ENCODE data around the gene LAMA5.
A peak's percentile ranks its signal among the peaks of the same experiment; 100 is the strongest.

The LAMA5 gene

DNA sequence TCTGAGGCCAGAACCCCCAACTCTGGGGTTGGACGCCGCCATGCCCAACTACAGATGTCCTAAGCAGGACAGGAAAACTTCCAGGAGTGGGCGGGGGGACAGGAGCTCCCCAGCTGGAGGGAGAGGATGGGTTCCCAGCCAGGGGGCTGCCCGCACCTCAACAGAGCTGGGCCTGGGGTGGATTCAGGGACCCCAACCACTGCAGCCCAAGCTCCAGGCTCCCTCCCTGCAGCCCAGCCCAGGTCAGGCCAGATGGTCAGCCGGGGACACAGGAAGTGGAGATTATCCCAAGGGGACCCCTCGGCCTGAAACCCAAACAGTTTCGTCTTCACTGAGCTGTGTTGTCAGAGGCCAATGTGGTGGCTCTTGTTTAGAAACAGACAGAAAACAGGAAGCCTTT, 9.4 kb downstream of the LAMA5 start:
- DNase-seq: no peak

DNA sequence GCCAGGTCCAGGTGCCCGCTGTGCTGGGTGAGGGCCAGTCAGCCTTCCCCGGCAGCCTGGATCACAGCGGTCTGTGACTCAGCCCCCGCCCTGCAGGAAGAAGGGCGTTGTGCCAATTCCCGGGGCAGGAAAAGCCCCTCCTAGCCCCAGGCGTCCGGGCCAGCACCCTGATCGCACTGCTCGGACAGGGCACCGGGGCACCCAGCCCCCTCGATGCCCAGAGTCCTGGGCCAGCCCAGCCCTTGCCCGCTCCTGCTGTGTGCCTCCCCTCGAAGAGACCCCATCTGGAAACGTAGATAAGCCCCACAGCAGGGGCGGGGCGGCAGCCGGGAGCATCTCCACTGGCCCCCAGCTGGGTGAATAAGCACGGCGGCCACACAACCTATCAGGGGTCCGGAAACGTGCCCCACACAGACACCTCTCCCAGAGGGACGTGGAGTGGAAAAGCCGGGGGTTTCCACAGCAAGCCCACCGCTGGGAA, 9.9 kb downstream of the LAMA5 start:
- no peak for DNase-seq

DNA sequence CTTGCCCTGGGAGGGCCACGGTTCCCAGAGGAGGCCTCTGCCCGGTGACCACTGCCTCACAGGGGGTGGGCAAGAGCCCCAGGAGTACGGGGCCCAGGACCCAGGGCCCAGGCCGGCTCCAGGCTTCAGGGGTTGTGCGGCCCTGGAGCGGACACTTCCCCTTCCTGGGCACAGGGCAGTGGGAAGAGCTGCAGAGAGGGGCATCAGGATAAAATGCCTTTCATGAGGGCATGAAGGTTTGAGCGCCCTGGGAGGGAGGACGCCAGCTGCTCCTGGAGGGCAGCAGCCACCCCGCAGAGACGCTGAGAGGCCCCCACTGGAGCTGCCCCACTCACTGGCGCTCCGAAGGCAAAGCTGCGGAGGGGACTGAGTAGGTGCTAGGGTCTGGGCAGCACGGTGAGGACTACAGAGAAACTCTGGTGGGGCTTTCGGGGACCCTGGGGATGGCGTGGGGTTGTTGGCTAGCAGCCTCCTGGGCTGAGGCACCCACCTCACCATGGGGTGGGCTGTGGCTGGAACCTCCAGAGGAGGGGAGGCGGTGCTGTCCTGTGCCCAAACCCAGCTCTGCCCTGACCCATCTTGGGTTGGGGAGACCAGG, 10.4 kb downstream of the LAMA5 start:
- DNase-seq: no peak

DNA sequence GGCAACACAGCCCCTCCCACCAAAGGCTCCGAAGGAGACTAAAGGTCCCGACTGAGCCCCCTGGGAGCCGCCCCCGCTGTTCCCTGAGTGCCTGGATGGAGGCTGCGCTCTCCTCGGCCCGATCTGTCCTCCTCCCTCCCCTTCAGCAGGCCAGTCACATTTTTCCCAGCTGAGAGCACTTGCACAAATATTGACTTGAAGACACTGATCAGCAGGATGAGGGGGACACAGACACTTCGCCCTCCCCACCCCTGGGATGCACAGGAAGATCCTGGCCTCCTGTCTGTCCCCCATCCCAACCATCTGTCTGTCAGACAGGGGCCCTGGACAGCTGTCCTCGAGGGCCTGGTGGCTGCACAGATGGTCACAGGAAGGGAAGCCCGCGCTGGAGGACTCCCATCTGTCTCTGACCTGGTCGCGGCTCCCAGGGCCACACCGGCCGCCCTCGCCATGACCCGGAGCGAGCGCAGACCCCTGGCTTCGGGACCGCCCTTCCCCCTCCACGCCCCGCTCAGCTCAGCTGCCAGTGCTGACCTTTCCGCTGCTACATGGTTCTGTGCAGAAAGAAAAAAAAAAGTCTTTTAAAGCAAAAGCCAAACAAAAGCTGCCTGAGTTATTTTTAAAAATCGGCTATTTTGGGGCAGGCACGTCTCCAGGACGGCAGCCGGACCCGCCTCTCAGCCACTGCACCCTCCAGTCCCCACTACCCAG, 11.1 kb downstream of the LAMA5 start:
- no peak for DNase-seq

DNA sequence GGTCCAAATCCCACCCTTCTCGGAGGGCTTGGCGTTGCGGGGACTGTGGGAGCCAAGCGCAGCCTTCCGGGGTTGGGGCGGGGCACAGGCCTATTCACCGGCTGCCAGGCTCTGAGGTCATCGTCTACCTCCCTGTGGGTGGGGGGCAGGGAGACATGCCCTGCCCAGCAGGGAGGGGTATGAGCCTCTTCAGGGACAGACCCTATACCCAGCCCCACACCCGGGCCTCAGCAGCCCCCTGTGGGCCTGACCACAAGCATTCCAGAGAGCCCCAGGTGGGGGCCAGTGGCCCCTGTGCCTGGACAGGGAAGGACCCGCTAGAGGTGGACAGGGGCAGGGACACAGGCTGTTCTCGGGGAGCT, 11.6 kb downstream of the LAMA5 start:
- no peak for DNase-seq

DNA sequence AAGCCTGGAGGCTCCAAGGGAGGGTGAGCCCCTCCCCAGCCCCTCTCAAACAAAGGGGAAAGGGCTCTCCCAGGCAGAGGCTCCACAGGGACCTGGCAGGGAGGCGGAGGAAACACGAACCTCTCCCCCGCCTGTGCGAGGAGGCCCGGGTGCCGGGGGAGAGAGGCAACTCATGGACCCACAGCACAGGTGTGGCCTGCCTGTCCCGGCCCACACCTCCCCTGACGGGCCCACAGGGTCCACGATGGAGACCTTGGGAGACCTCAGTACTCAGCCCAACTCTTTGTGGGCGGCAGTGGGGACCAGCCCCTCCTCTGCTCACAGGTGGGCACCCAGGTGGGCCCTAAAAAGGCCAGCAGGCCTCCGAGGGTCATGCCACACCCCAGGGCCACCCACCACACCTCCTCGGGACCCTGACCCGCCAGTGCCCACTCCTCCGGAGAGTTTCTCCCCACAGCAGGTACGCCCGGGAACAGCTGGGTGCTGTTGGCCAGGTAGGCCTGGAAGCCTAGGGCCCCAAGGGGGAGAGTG, 12.2 kb downstream of the LAMA5 start:
- DNase-seq: no peak

DNA sequence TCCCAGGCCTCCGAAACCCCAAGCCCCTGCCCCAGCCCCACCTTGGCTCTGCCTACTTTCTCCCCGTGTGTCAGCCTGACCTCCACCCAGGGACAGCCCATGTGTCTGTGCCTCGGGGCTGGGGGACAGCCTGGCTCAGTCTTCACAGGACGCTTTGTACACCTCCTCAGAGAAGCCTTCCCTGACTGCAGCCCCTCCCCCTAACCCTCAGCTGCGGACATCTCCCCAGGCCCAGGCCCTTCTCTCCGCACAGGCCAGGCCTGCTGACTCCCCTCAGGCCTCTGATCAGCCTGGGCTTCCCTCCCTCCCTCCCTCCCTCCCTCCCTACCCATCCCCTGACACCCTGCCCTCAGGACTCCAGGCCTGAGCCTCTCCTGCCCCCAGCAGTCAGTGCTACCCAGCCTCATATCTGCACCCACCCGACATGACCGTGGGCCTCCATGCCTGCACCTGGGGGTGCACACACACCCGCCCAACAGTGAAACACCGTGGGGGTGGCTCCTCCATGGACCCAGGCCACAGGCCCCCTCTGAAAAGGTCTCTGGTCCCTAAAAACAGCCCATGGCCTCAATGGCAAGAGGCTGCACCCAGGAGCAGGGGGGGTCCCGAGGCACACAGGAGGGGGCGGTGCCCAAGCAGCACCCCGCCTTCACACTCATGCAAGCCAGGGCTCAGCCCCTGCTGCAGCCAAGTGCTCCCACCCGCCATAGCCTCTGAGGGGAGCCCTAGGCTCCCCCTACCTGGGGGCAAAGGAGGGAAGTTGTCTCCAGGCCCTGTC, 12.9 kb downstream of the LAMA5 start:
- no peak for DNase-seq

DNA sequence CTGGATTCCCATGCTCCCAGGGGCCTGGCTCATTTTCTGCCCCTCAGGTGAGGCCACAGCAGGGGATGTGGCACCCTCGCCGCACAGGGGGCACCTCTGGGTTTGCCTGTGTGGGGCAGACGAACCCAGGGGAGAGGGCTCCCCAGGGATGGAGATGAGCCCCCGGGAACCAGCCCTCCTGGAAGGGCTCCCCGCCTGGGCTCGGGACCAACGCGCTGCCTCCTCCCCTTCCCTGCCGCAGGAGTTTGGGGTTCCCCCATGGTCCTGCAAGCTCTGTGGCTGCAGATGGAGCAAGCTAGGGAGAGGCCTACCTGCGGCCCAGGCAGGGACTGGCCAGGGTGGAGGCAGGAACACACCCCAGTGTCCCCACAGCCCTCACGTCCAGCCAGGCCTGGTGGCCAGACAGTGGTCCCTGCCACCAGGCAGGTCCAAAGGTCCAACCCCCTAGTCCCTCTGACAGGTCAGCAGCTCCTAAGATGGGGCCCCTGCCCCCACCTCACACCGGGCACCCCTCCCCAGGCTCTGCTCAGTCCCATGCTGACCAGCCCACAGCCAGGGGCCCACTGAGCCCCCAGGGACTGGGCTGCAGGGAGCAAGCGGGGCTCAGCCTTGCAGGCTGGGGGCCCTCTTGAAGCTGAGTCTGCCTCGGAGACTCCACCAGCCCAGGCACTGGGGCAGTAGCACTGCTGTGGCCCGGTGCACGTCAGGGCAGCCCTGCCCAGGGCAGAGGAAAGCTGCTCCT, 13.7 kb downstream of the LAMA5 start:
- no peak for DNase-seq

DNA sequence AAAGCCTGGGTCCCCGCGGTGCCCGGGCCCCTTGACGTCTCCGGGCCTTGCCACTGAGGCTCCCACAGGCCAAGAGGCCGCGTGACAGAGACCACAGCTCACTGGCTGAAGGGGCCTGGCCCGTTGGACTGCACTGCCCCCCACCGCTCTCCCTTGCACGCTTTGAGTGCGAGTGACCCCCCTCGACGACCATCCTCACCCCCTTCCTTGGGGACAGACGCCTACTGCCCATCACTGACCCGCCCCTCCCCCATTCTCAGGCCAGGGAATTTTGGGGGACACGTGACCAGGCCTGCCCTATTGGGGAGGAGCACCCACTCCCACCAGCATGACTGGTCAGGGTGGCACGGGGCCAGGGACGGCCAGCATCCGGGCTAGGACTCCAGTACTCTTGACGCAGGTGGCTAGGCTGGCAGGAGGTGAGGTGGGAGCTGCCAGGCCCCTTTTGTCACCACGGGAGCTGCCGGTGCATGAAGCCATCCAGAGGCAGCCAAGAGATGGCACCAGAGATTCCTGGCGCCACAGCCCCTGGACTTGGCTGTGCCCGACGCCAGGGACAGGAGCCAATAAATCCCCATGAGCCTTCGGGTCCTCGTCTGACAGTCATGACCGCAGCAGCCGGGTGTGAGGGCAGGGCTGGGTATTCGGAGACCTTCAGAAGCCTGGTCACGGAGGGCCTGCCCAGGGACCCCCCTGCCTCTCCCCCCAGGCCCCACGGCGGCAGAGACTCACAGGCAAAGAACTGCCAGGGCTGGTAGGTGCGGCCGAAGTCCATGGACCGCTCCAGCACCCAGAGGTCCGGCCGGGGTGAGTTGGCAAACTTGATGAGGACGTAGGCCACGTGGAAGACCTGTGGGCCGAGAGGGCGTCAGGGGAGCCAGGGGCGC, 14.5 kb downstream of the LAMA5 start:
- DNase-seq: peak; percentile 81

DNA sequence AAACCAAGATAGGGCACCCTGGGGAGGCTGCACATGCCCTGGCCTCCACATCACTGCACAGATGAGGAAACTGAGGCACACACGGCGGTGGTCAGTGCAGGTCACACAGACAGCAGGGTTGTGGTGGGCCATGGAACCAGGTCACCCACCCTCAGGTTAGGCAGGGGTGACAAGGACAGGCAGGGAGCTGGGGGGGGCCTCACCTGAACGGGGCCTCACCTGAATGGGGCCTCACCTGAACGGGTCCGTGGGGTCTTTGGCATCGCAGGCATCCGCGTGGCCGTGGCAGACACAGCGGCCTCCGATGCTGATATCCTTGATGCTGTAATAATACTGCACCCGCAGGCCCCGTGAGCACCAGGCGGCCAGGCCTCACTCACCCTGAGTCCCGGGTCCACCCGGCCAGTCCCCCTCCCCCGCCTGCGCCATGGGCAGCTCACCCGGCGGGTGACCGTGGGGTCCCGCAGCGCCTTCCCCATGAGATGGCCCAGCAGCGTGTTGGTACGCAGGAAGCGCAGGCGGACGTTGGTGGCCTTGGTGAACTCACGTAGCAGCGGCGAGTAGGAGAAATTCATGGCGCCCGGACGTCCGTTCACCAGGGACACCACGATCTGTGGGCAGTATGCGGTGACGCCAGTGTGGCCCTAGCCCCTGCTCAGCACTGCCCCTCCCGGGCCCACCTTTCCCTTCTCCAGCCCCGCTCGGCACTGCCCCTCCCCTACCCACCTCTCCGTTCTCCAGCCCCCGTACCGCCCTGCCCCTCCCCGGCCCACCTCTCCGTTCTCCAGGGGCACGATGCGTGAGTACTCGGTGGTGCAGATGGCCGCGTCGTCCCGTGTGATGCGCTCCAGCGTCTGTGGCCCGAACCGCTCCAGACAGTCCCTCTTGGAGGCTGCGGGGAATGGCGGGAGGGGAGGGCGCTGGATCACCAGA, 15.4 kb downstream of the LAMA5 start:
- DNase-seq: no peak

DNA sequence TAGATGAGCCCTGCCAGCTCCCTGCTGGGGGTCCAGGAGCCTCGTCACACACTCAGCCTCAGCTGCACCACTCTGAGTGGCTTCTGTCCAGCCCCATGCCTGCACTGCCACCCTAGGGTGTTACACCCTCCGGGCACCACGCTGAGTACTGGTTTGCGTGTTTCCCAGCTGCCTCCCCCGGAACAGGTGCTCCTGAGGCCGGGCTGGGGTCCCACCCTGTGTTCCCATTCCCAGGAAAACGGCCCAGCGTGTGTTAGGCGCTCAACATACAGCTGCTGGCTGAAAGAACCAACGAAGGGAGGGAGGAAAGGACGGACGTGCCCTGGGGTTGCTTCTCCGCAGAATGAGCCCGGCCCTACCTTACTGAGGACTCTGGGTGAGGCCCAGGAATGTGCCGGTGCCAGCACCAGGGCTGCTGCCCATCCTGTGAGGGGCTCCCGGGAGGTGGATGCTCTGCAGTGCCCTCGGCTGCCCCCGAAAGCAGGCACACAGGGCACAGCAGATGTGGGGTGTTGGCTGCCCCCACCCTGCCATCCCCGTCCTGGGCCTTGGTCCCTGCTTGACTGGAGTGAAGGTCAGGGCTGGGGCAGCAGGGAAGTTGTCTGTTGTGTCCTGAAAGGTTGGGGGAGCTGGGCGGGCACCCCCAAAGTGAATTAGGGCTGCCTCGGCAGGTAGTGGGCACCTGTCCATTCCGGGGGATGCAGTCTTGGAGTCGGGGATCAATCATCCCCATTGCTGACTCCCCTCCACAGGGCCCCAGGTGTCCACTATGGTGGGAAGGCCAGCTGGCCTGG, 16.3 kb downstream of the LAMA5 start:
- DNase-seq: no peak

DNA sequence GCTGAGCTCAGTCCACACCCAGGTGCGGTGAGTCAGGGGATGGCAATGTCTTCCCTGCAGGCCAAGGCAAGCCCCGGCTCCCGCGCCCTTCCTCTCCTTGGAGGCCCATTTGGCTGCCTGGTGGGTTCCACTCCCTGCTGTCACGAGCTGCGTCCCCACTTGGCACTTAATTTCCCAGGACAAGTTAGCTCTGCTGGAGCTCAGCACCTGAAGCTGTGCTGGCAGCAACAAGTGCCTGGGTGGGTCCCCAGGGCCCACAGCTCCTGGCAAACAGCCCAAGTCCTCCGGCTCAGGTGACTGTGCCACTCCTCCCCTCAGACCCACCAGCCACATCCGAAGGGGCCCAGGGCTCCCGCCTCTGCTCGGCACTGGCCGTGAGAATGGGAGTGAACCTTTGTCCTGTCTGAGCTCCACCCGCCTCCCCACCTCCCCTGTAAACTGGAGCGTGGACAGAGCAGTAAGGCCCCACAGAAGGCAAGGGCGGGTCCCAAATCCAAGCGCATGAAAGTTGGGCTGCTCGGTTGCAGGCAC, 16.9 kb downstream of the LAMA5 start:
- peak; percentile 65 for DNase-seq

DNA sequence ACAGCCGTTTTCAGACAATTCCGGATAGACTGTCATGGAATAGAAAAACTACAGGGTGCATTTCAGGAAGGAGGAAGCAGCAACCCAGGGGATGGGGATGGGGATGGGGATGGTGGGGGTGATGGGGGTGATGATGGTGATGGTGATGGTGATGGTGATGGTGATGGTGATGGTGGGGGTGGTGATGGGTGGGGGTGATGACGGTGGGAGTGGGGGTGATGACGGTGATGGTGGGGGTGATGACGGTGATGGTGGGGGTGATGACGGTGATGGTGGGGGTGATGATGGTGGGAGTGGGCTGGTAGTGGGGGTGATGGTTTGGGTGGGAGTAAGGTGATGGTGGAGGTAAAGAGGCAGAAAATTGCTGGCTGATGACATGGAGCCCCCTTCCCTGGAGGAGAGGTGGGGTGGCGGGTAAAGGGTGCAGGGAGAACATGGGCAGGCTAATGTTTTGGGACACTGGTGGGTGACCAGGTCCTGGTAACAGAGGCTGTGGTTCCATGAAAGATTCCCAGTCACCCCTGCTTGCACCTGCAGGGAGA, 17.5 kb downstream of the LAMA5 start:
- DNase-seq: no peak

DNA sequence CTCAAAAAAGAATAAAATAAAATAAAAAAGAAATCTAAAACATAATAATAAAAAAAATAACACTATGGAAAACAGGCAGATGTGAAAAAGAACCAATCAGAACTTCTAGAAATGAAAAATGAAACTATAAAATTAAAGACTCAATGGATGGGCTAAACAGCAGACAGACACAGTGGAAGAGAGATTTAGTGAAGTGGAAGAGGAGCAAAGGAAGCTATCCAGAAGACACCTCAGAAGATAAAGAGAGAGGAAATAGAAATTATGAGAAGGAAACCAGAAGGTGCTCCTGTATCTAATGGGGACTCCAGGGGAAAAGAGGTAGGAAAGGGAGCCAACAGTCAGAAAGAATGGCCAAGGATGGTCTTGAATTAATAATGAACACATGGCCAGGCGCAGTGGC, 18.5 kb downstream of the LAMA5 start:
- DNase-seq: no peak

DNA sequence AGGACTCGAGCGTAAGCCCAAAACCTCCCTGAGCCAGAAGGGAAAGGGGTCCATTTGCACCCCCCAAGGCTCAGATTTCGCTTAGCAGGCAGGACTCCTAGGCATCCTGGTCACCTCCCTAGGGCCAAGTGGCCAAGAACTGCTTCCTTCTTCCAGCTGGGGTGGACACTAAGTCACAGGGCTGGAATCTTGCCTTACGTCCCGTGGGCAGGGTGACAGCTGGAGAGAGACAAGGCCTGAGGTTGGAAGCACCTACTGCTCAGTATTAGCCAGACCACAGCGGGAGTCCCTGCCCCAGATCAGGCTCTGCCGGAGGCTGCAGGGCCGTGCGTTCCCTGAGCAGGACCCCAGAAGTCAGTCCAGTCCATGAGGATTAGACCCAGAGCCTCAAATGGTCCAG, 19.7 kb downstream of the LAMA5 start:
- DNase-seq: no peak

DNA sequence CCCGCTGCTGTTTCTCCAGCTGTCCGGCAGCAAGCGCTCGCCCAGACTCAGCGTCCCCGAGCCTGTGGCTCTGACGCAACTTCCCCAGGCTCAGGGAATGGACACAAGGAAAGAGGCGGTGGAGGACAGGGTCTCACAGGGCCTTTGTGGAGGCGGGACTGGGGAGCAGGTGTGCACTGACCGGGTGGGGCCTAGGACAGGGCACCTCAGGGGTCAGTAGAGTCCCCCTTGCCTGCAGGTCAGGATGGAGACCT, 20.0 kb downstream of the LAMA5 start:
- DNase-seq: no peak

DNA sequence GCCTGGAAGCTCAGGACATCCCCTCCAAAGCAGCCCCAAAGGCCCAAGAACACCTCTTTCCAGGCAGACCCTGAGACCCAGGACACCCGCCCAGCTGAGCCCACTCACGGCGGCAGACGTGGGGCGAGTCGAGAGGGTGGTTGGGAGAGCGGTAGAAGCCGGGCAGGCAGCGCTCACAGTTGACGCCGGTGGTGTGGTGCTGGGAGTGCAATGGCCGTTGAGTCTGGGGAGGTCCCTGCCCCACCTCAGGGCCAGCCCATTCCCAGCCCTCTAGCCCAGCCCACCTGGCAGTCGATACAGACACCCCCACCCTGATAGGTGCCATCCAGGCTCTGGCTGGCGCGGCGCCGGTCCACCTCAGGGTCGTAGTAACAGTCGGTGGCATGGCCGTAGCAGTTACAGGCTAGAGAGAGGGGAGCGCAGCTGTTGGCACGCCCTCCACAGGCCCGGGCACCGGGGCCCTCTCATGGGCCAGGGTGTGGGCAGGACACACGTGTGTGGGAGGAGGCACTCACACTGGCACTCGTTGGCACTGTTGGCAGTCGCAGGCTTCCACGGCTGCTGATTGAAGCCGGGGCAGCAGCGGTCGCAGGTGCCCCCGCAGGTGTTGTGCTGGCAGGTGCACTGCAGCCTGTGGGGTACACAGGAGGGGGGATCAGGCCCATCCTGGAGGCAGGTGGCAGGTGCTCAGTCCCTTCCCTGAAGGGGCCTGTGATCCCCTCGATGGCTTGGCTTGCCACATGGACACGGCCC, 20.5 kb downstream of the LAMA5 start:
- DNase-seq: no peak

DNA sequence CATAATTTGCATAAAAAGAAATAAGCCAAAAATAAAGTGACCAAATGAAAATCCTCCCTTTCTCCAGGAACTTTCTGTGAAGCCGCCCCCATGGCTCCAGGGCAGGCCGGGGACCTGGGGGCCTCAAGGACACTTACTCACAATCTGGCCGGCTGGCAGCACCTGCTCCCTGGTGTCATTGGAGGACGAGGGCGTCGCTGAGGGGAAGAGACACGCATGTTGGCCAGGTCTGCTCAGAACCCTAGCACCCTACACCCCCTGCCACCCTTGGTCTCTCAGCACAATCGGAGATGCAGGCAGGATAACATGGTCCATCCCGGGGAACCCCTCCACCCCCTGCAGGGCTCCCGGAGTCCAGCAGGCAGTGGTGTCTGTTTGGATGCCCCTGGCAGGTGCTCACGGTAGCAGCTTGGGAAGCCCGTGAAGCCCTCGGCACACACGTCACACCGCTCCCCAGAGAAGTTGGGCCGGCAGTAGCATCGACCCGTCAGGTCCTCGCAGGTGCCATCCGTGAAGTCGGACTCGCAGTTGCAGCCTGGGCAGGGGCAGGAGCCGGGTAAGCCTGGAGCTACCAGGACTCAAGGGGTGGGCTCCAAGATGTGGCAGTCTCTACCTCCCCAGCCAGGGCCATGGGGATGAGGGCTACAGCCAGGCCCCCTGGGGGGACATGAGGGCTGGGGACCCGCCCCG, 21.3 kb downstream of the LAMA5 start:
- no peak for DNase-seq

Data from NCI-H1105 (cell line).